Kidney (tissue), 14 donors: ENCODE data around the gene USP6NL. TPM values are rescaled to one million over a fixed set of nuclear protein-coding genes. Genes with fewer than 3 reads are reported as not detected.
A peak's percentile ranks its signal among the peaks of the same experiment; 100 is the strongest.

Source experiments
- DNase-seq, 5 donors: peaks; one replicate each; pipeline ENCODE4 v3.0.0-alpha.2; 2013 to 2020
- FAIRE-seq: peaks from 2 replicates; lab custom pipeline; 2012; peaks lifted over from hg19 to GRCh38; lab: Jason Lieb, UNC
- H3K27ac ChIP-seq, 2 donors: one replicate each; pipeline ENCODE4 v1.7.0; 2013; ENCODE audit warnings: low read depth in 2 of 2, low read length in 2 of 2, inconsistent platforms in 1 of 2
- H3K27me3 ChIP-seq: one replicate; pipeline ENCODE4 v1.7.1; 2013; ENCODE audit warnings: low read length, inconsistent platforms; ENCODE audit not compliant: control insufficient read depth, insufficient read depth
- H3K36me3 ChIP-seq, 3 donors: one replicate each; pipeline versions ENCODE4 v1.7.0 to v1.7.1; 2013; ENCODE audit warnings: low read length in 3 of 3, control low read depth in 1 of 3, inconsistent platforms in 1 of 3; ENCODE audit not compliant: insufficient read depth in 3 of 3, control insufficient read depth in 2 of 3
- H3K4me1 ChIP-seq, 3 donors: one replicate each; pipeline versions ENCODE4 v1.7.0 to v1.7.1; 2013; ENCODE audit warnings: low read length in 3 of 3, inconsistent platforms in 1 of 3, low read depth in 1 of 3; ENCODE audit not compliant: control insufficient read depth in 2 of 3, insufficient read depth in 2 of 3
- H3K4me3 ChIP-seq, 3 donors: one replicate each; pipeline versions ENCODE4 v1.7.0 to v1.8.1; 2013; ENCODE audit warnings: low read length in 3 of 3, control low read depth in 1 of 3, inconsistent platforms in 1 of 3
- H3K9ac ChIP-seq, 3 donors: one replicate each; pipeline versions ENCODE4 v1.7.0 to v1.7.1; 2013; ENCODE audit warnings: low read length in 3 of 3, control low read depth in 1 of 3, inconsistent platforms in 1 of 3
- H3K9me3 ChIP-seq, 3 donors: one replicate each; pipeline versions ENCODE4 v1.7.0 to v1.7.1; 2013; ENCODE audit warnings: low read length in 3 of 3, control low read depth in 1 of 3, inconsistent platforms in 1 of 3; ENCODE audit not compliant: control insufficient read depth in 2 of 3, insufficient read depth in 1 of 3
- CTCF ChIP-seq: IDR thresholded peaks from 3 replicates; pipeline ENCODE4 v1.5.1; 2012; ENCODE audit warnings: mild to moderate bottlenecking, moderate library complexity, borderline replicate concordance; ENCODE audit not compliant: insufficient read depth; ENCODE audit errors: extremely low read depth
- intact Hi-C: fragments of 100-400 bp; cut with DNase I; formaldehyde crosslinking; loops from one replicate; pipeline ENCODE4 v1.11.1; 2022
- polyA plus RNA-seq: library from polyadenylated mRNA; stranded (reverse); fragments of 350-450 nt; fragmentation: Illumina TruSeq; extraction: RNeasy Lipid Tissue Mini Kit (QIAGEN cat#74804); gene quantifications from one replicate; pipeline ENCODE4 v1.2.3, GENCODE V29; 2014; ENCODE audit warnings: low read depth, low replicate concordance; ENCODE audit not compliant: insufficient read depth
- total RNA-seq: library from RNA; stranded (reverse); fragmentation: NEBNext Ultra II Directional; extraction: Animal tissue kit (Norgen Biotek cat#: 25700); gene quantifications from one replicate; pipeline ENCODE4 v1.2.1, GENCODE V29; 2021
- donor health status: control.
- donor health status: control.
- donor health status: control.
- donor health status: control.
- donor health status: control.
- donor health status: DM: yes; HTN: yes; CAD: no.
- donor health status: Normal renal cell carcinoma (clear cell type).

USP6NL gene
- total and polyA plus RNA-seq, 2 donors from 2014 or later: 4.5 to 17.7 TPM

- TF ChIP-seq CTCF: no peak
- FAIRE-seq: peak; percentile 63
- Histone ChIP-seq H3K9me3 (no peaks in the 10 kb centered on the region), H3K4me3 (no peak overlapping the region), H3K27ac (no peak overlapping the region), H3K36me3 (no peaks in the 10 kb centered on the region), H3K9ac (no peak overlapping the region), H3K27me3 (no peaks in the 10 kb centered on the region), H3K4me1 (no peaks in the 10 kb centered on the region)
- intact Hi-C loops: no loop called here
- DNase-seq: no peak
Measured at GRCh38 chr10:11521860-11522259, 89.6 kb downstream of the USP6NL start.

GRCh38 chr10:11520892-11521291 is 90.6 kb downstream of the USP6NL start:
- Histone ChIP-seq H3K9me3 (no peaks in the 10 kb centered on the region), H3K36me3 (no peaks in the 10 kb centered on the region), H3K4me3 (no peak overlapping the region), H3K27me3 (no peaks in the 10 kb centered on the region), H3K4me1 (no peaks in the 10 kb centered on the region), H3K27ac (no peak overlapping the region), H3K9ac (no peak overlapping the region)
- FAIRE-seq (peak; percentile 91), DNase-seq (no peak)
- intact Hi-C loops: no loop called here
- TF ChIP-seq CTCF: no peak

GRCh38 chr10:11517150-11517549 is 94.3 kb downstream of the USP6NL start:
- intact Hi-C loops: loop anchor here (10.0 kb wide), 1 partner anchor 208 kb away; no protein-coding TSS in a partner anchor
- DNase-seq (no peak), FAIRE-seq (no peak)
- Histone ChIP-seq H3K9ac (no peak overlapping the region), H3K4me1 (no peaks in the 10 kb centered on the region), H3K9me3 (no peaks in the 10 kb centered on the region), H3K27ac (no peak overlapping the region), H3K27me3 (no peaks in the 10 kb centered on the region), H3K4me3 (no peak overlapping the region), H3K36me3 (no peaks in the 10 kb centered on the region)
- TF ChIP-seq CTCF: no peak

- Histone ChIP-seq H3K36me3 (no peaks in the 10 kb centered on the region), H3K4me3 (no peak overlapping the region), H3K9ac (no peak overlapping the region), H3K27me3 (no peaks in the 10 kb centered on the region), H3K9me3 (no peaks in the 10 kb centered on the region), H3K4me1 (no peaks in the 10 kb centered on the region), H3K27ac (no peak overlapping the region)
- intact Hi-C loops: loop anchor here (10.0 kb wide), 1 partner anchor 208 kb away; no protein-coding TSS in a partner anchor
- no peak for FAIRE-seq
- TF ChIP-seq CTCF: no peak
- no peak for DNase-seq
Measured at GRCh38 chr10:11516431-11516746, 95.1 kb downstream of the USP6NL start.
